Adrenal gland (tissue), 12 donors: Measurements from ENCODE around the gene NFS1. TPM values are rescaled to one million over a fixed set of nuclear protein-coding genes. Genes with fewer than 3 reads are reported as not detected.

ENCODE experiments used
- DNase-seq, 7 donors: peaks; one replicate each; pipeline ENCODE4 v3.0.0-alpha.2; 2019 to 2020
- H3K27ac ChIP-seq, 5 donors: fragments of 200-600 bp; sonication (generic) in 4 of 5; 1 replicate in 3 of 5; 2 replicates in 2 of 5; pipeline versions ENCODE4 v1.5.1 to v1.8.0; 2016 to 2020; ENCODE audit warnings: mild to moderate bottlenecking in 1 of 5
- H3K27me3 ChIP-seq: fragments of 200-600 bp; 2 replicates; pipeline ENCODE4 v1.8.0; 2021
- H3K36me3 ChIP-seq, 2 donors: fragments of 200-600 bp; replicated peaks in 1 of 2; 1 replicate in 1 of 2; 2 replicates in 1 of 2; pipeline versions ENCODE4 v1.5.1 to v1.8.0; 2018 to 2022
- H3K4me1 ChIP-seq, 2 donors: fragments of 200-600 bp; replicated peaks in 1 of 2; 1 replicate in 1 of 2; 2 replicates in 1 of 2; pipeline versions ENCODE4 v1.5.1 to v1.8.0; 2018 to 2021
- H3K4me3 ChIP-seq, 4 donors: fragments of 200-600 bp; sonication (generic) in 3 of 4; one replicate each; pipeline ENCODE4 v1.5.1; 2016 to 2018
- H3K9me3 ChIP-seq, 3 donors: fragments of 200-600 bp; sonication (generic) in 1 of 3; replicated peaks in 1 of 3; 1 replicate in 2 of 3; 2 replicates in 1 of 3; pipeline versions ENCODE4 v1.5.1 to v1.8.0; 2016 to 2021
- POLR2A ChIP-seq, 2 donors: fragments of 450-650 bp; IDR thresholded peaks; one replicate each; pipeline ENCODE4 v1.6.1; 2017; ENCODE audit warnings: antibody characterized with exemption in 2 of 2, mild to moderate bottlenecking in 2 of 2, moderate library complexity in 1 of 2
- WGBS, 4 donors: extraction: QIAGEN DNeasy Blood & Tissue Kit in 2 of 4; methylation state at CpG; one replicate each; pipeline versions ENCODE4 v1.1.5 to v1.1.7; 2013 to 2017; 5-methylcytosine and 5-hydroxymethylcytosine counted together
- intact Hi-C, 2 donors: fragments of 100-400 bp; cut with DNase I; formaldehyde crosslinking; loops; one replicate each; pipeline versions ENCODE4 v1.14.1 to v1.15.0; 2022 to 2023
- polyA plus RNA-seq, 3 donors: library from polyadenylated mRNA; stranded (reverse); fragments of 200-250 nt in 2 of 3; fragments of 350-450 nt in 1 of 3; fragmentation: Illumina TruSeq in 1 of 3; extraction: RNeasy Lipid Tissue Mini Kit (QIAGEN cat#74804) in 1 of 3; gene quantifications; one replicate each; pipeline ENCODE4 v1.2.3, GENCODE V29; 2013 to 2014
- total RNA-seq, 9 donors: library from RNA; depleted of rRNA in 4 of 9; stranded (reverse); fragments of >200 nt in 4 of 9; fragments of 120-200 nt in 1 of 9; fragmentation: NEBNext Ultra II Directional in 1 of 9; extraction: Animal tissue kit (Norgen Biotek cat#: 25700) in 1 of 9; gene quantifications; one replicate each; pipeline versions ENCODE4 v1.1.0 to v1.2.4, GENCODE V29; 2013 to 2023
- TF ChIP-seq, protein P1 (sequence below), 6 experiments: fragments of 450-650 bp in 4 of 6; fragments of 200-600 bp in 2 of 6; sonication (generic) in 1 of 6; IDR thresholded peaks; 1 replicate in 5 of 6; 2 replicates in 1 of 6; pipeline versions ENCODE4 v1.5.1 to v1.8.0; 2016 to 2021; ENCODE audit warnings: antibody characterized with exemption in 6 of 6, mild to moderate bottlenecking in 2 of 6, moderate library complexity in 1 of 6
- donor health status: healthy with polysubstance abuse.
- donor health status: Bipolar disorder and iron deficiency.
- donor health status: DM: yes; HTN: yes; CAD: no.
- donor health status: DM: no; HTN: no; CAD: no.
- donor health status: DM: no; HTN: no; CAD: no.
- donor health status: DM: yes; HTN: yes; CAD: no.

The NFS1 gene
- total and polyA plus RNA-seq, 12 donors: 40.1 to 129 (median 104) TPM

- Histone ChIP-seq H3K9me3 (no peaks in the 10 kb centered on the region), H3K27ac (no peak overlapping the region), H3K27me3 (no peaks in the 10 kb centered on the region), H3K4me3 (peak overlapping the region in 1 of 4 donors; percentile 79), H3K4me1 (peaks cover 43 to 77% of the 10 kb centered on the region in 2 donors), H3K36me3 (peaks cover 0 to 70% of the 10 kb centered on the region in 2 donors)
- intact Hi-C loops: no loop called here
- TF ChIP-seq POLR2A (IDR thresholded peaks at IDR 0.05): no peak
- TF ChIP-seq, protein P1, sequence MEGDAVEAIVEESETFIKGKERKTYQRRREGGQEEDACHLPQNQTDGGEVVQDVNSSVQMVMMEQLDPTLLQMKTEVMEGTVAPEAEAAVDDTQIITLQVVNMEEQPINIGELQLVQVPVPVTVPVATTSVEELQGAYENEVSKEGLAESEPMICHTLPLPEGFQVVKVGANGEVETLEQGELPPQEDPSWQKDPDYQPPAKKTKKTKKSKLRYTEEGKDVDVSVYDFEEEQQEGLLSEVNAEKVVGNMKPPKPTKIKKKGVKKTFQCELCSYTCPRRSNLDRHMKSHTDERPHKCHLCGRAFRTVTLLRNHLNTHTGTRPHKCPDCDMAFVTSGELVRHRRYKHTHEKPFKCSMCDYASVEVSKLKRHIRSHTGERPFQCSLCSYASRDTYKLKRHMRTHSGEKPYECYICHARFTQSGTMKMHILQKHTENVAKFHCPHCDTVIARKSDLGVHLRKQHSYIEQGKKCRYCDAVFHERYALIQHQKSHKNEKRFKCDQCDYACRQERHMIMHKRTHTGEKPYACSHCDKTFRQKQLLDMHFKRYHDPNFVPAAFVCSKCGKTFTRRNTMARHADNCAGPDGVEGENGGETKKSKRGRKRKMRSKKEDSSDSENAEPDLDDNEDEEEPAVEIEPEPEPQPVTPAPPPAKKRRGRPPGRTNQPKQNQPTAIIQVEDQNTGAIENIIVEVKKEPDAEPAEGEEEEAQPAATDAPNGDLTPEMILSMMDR (IDR thresholded peaks at IDR 0.05): no peak
- DNase-seq: no peak
- WGBS, 4 donors: 36 to 45% (median 39%) methylated on average over 4 of the region's 4 CpGs
These were observed 39.4 kb upstream of the NFS1 start for GRCh38 chr20:35738410-35739179.

- Histone ChIP-seq H3K4me1 (peaks cover 39 to 79% of the 10 kb centered on the region in 2 donors), H3K9me3 (no peaks in the 10 kb centered on the region), H3K4me3 (no peak overlapping the region), H3K27ac (no peak overlapping the region), H3K27me3 (no peaks in the 10 kb centered on the region), H3K36me3 (peaks cover 0 to 77% of the 10 kb centered on the region in 2 donors)
- TF ChIP-seq POLR2A (IDR thresholded peaks at IDR 0.05): no peak
- TF ChIP-seq, protein P1 (IDR thresholded peaks at IDR 0.05): no peak
- WGBS, 4 donors: 87 to 94% (median 92%) methylated on average over 15 of the region's 15 CpGs
- intact Hi-C loops: no loop called here
- DNase-seq: no peak
These were observed 38.7 kb upstream of the NFS1 start for GRCh38 chr20:35737865-35738333.

GRCh38 chr20:35735826-35736470 is 36.8 kb upstream of the NFS1 start:
- Histone ChIP-seq H3K4me3 (peak overlapping the region in 1 of 4 donors; percentile 17), H3K27ac (no peak overlapping the region), H3K9me3 (no peaks in the 10 kb centered on the region), H3K27me3 (no peaks in the 10 kb centered on the region), H3K4me1 (peaks cover 45 to 98% of the 10 kb centered on the region in 2 donors), H3K36me3 (peaks cover 0 to 95% of the 10 kb centered on the region in 2 donors)
- no peak for TF ChIP-seq POLR2A (IDR thresholded peaks at IDR 0.05)
- TF ChIP-seq, protein P1 (IDR thresholded peaks at IDR 0.05): no peak
- DNase-seq: no peak
- WGBS, 4 donors: 29 to 34% (median 31%) methylated on average over 7 of the region's 7 CpGs
- intact Hi-C loops: no loop called here
